ENCODE results near the gene ZNF184. TPM values are rescaled to one million over a fixed set of nuclear protein-coding genes. Genes with fewer than 3 reads are reported as not detected.
A peak's percentile ranks its signal among the peaks of the same experiment; 100 is the strongest.

Gene ZNF184
- 7.3 to 7.9 TPM (median 7.4 TPM) in 3 replicates for total RNA-seq
- long read RNA-seq, transcript ZNF184-201 (6 exons, 3,101 nt) = major isoform, 5 of 18 reads
- long read RNA-seq, partial matches to known transcripts = 2 of 18 reads
- long read RNA-seq, other reads (novel, unspliced or antisense) = 11 of 18 reads

- Mint-ChIP-seq H3K36me3 (ENCODE audit: low read depth) (peaks cover 16% of the 10 kb centered on the region), H3K4me3 (ENCODE audit: unreplicated experiment) (peak within 1 kb of the TSS; percentile 93), H3K27me3 (ENCODE audit: low read depth) (no peaks in the 10 kb centered on the region), H3K27ac (ENCODE audit: unreplicated experiment) (peak within 1 kb of the TSS; percentile 96), H3K4me1 (ENCODE audit: low read depth) (peaks cover 33% of the 10 kb centered on the region), H3K9me3 (ENCODE audit: low read depth) (no peaks in the 10 kb centered on the region)
- peak; percentile 48 for TF ChIP-seq CTCF (IDR thresholded peaks at IDR 0.05)
- DNase-seq (ENCODE audit: low spot score) = peak; percentile 97
Observed at GRCh38 chr6:27472617-27473400, at the start of gene ZNF184. TSS of gene ZNF184 (minus strand) at chr6:27473105. CDS start at chr6:27472294, 811 bp downstream.

- Mint-ChIP-seq H3K27me3 (ENCODE audit: low read depth) (peaks cover 23% of the 10 kb centered on the region), H3K4me1 (ENCODE audit: low read depth) (peaks cover 9% of the 10 kb centered on the region), H3K4me3 (ENCODE audit: unreplicated experiment) (peak overlapping the region; percentile 87), H3K36me3 (ENCODE audit: low read depth) (no peaks in the 10 kb centered on the region), H3K9me3 (ENCODE audit: low read depth) (no peaks in the 10 kb centered on the region), H3K27ac (ENCODE audit: unreplicated experiment) (peak overlapping the region; percentile 77)
- peak; percentile 98 for TF ChIP-seq CTCF (IDR thresholded peaks at IDR 0.05)
- no peak for DNase-seq (ENCODE audit: low spot score)
Observed at GRCh38 chr6:27518881-27519795, 46.2 kb upstream of the ZNF184 start.

- H3K4me3 Mint-ChIP-seq (ENCODE audit: unreplicated experiment) = peak overlapping the region; percentile 87
- no peak for DNase-seq (ENCODE audit: low spot score)
- peaks cover 30% of the 10 kb centered on the region for H3K27me3 Mint-ChIP-seq (ENCODE audit: low read depth)
- H3K36me3 Mint-ChIP-seq (ENCODE audit: low read depth) = no peaks in the 10 kb centered on the region
- H3K9me3 Mint-ChIP-seq (ENCODE audit: low read depth) = no peaks in the 10 kb centered on the region
- H3K27ac Mint-ChIP-seq (ENCODE audit: unreplicated experiment) = no peak overlapping the region
- TF ChIP-seq CTCF (IDR thresholded peaks at IDR 0.05) = no peak
- peaks cover 9% of the 10 kb centered on the region for H3K4me1 Mint-ChIP-seq (ENCODE audit: low read depth)
Observed at GRCh38 chr6:27517928-27518787, 45.3 kb upstream of the ZNF184 start.

- no peak overlapping the region for H3K27ac Mint-ChIP-seq (ENCODE audit: unreplicated experiment)
- no peaks in the 10 kb centered on the region for H3K9me3 Mint-ChIP-seq (ENCODE audit: low read depth)
Observed at GRCh38 chr6:27517238-27517637, 44.3 kb upstream of the ZNF184 start.

More at GRCh38 chr6:27517238-27517637, 44.3 kb upstream of the ZNF184 start:
- H3K4me3 Mint-ChIP-seq (ENCODE audit: unreplicated experiment) = no peak overlapping the region
- H3K36me3 Mint-ChIP-seq (ENCODE audit: low read depth) = no peaks in the 10 kb centered on the region
- H3K4me1 Mint-ChIP-seq (ENCODE audit: low read depth) = peaks cover 9% of the 10 kb centered on the region
- H3K27me3 Mint-ChIP-seq (ENCODE audit: low read depth) = peaks cover 38% of the 10 kb centered on the region
- TF ChIP-seq CTCF (IDR thresholded peaks at IDR 0.05) = no peak
- no peak for DNase-seq (ENCODE audit: low spot score)

Measured in chondrocyte (in vitro differentiated cells).